8988T (cell line): ENCODE measurements around the gene MGAT5B.

Experiments used
- DNase-seq: peaks from one replicate; pipeline ENCODE4 v3.0.0; 2011

The MGAT5B gene

GRCh38 chr17:76907352-76907751 is 39.1 kb downstream of the MGAT5B start:
- DNase-seq, result no peak

GRCh38 chr17:76909971-76910760 is 42.0 kb downstream of the MGAT5B start:
- no peak for DNase-seq

GRCh38 chr17:76911299-76912017 is 43.3 kb downstream of the MGAT5B start:
- DNase-seq, result no peak

- DNase-seq, result no peak
Observed at GRCh38 chr17:76912421-76913164, 44.4 kb downstream of the MGAT5B start.

- DNase-seq, result no peak
Observed at GRCh38 chr17:76914937-76915336, 46.7 kb downstream of the MGAT5B start.

GRCh38 chr17:76915840-76916510 is 47.8 kb downstream of the MGAT5B start:
- DNase-seq, result no peak

- no peak for DNase-seq
Observed at GRCh38 chr17:76917829-76918228, 49.6 kb downstream of the MGAT5B start.

GRCh38 chr17:76918811-76919210 is 50.6 kb downstream of the MGAT5B start:
- no peak for DNase-seq

- DNase-seq, result no peak
Observed at GRCh38 chr17:76920364-76921139, 52.3 kb downstream of the MGAT5B start.

- DNase-seq, result no peak
Observed at GRCh38 chr17:76921340-76922036, 53.3 kb downstream of the MGAT5B start.

- DNase-seq, result no peak
Observed at GRCh38 chr17:76922084-76922483, 53.9 kb downstream of the MGAT5B start.

GRCh38 chr17:76922967-76923366 is 54.8 kb downstream of the MGAT5B start:
- DNase-seq, result no peak

GRCh38 chr17:76923491-76923890 is 55.3 kb downstream of the MGAT5B start:
- DNase-seq, result no peak

- no peak for DNase-seq
Observed at GRCh38 chr17:76924345-76925342, 56.4 kb downstream of the MGAT5B start.

- DNase-seq, result no peak
Observed at GRCh38 chr17:76925441-76925891, 57.3 kb downstream of the MGAT5B start.

- DNase-seq, result no peak
Observed at GRCh38 chr17:76926237-76926866, 58.1 kb downstream of the MGAT5B start.

GRCh38 chr17:76927577-76927976 is 59.4 kb downstream of the MGAT5B start:
- DNase-seq, result no peak

- DNase-seq, result no peak
Observed at GRCh38 chr17:76927982-76928381, 59.8 kb downstream of the MGAT5B start.

- no peak for DNase-seq
Observed at GRCh38 chr17:76929148-76929547, 60.9 kb downstream of the MGAT5B start.

- DNase-seq, result no peak
Observed at GRCh38 chr17:76929601-76930000, 61.4 kb downstream of the MGAT5B start.
